ENCODE data around the gene CAP2.

DNA sequence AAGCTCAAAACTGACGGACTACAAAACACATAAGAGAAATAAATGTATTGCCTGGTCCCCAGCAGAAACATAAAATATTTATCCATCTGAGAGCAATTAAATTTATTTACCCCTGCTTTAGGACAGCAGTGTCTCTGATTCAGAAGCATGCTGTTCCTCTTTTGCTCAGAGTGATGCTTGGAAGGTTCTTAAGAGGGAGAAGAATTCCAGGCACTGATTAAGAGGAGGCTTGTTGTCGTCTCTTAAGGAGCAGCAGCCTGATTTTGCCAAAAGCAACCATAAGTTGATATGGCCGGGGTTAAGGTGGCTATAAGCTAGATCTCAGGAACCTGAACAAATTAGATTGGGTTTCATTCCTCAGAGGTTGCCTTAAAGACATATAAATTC, 25.8 kb downstream of the CAP2 start:
- TF ChIP-seq CREB1 (IDR thresholded peaks at IDR 0.05), result no peak
- no peak for TF ChIP-seq CREB1 (CRISPR knock-in tag; IDR thresholded peaks at IDR 0.05)
- no peak for TF ChIP-seq ZNF584 (CRISPR knock-in tag; IDR thresholded peaks at IDR 0.05; ENCODE audit: low read depth)
- TF ChIP-seq ZNF695 (CRISPR knock-in tag; IDR thresholded peaks at IDR 0.05), result no peak
- no peak for TF ChIP-seq ZNF24 (IDR thresholded peaks at IDR 0.05)
- no peak for TF ChIP-seq EP300 (IDR thresholded peaks at IDR 0.05; ENCODE audit: low read length)
- TF ChIP-seq EHMT2 (IDR thresholded peaks at IDR 0.05), result no peak
- no peak for TF ChIP-seq KAT8 (IDR thresholded peaks at IDR 0.05; ENCODE audit: low read depth)
- TF ChIP-seq, protein P1, sequence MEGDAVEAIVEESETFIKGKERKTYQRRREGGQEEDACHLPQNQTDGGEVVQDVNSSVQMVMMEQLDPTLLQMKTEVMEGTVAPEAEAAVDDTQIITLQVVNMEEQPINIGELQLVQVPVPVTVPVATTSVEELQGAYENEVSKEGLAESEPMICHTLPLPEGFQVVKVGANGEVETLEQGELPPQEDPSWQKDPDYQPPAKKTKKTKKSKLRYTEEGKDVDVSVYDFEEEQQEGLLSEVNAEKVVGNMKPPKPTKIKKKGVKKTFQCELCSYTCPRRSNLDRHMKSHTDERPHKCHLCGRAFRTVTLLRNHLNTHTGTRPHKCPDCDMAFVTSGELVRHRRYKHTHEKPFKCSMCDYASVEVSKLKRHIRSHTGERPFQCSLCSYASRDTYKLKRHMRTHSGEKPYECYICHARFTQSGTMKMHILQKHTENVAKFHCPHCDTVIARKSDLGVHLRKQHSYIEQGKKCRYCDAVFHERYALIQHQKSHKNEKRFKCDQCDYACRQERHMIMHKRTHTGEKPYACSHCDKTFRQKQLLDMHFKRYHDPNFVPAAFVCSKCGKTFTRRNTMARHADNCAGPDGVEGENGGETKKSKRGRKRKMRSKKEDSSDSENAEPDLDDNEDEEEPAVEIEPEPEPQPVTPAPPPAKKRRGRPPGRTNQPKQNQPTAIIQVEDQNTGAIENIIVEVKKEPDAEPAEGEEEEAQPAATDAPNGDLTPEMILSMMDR (IDR thresholded peaks at IDR 0.05 in 2 of 3, conservative IDR thresholded peaks at IDR 0.05 in 1 of 3; ENCODE audit: insufficient read depth in 2 of 3, low read depth in 1 of 3, low read length in 3 of 3), result no peak
- TF ChIP-seq BACH1 (tag; IDR thresholded peaks at IDR 0.05), result no peak
